SK-N-MC (cell line): ENCODE results near the gene OR1A1.

Experiments used
- EZH2 ChIP-seq: fragments of 200-600 bp; sonication (generic); IDR thresholded peaks from one replicate; pipeline ENCODE4 v1.6.1; 2017; ENCODE audit warnings: antibody characterized with exemption
- FOXP2 ChIP-seq: optimal IDR thresholded peaks from 2 replicates; pipeline ENCODE3; 2011; ENCODE audit warnings: mild to moderate bottlenecking, moderate library complexity; ENCODE audit not compliant: insufficient read depth; ENCODE audit errors: extremely low read length, control extremely low read depth
- POLR2AphosphoS5 ChIP-seq: IDR thresholded peaks from 2 replicates; pipeline ENCODE4 v1.6.1; 2012; ENCODE audit warnings: mild to moderate bottlenecking, low read depth, low read length, borderline replicate concordance

GRCh38 chr17:3189961-3190360 lies 17.5 kb upstream of the OR1A1 start:
- TF ChIP-seq EZH2 (no peak), POLR2AphosphoS5 (no peak), FOXP2 (no peak)
